Measurements from ENCODE around the gene CLIC5. TPM values are rescaled to one million over a fixed set of nuclear protein-coding genes. Genes with fewer than 3 reads are reported as not detected.

CLIC5 gene
- total and polyA plus RNA-seq, 9 donors = 8.5 to 15.4 (median 14.2) TPM

DNA sequence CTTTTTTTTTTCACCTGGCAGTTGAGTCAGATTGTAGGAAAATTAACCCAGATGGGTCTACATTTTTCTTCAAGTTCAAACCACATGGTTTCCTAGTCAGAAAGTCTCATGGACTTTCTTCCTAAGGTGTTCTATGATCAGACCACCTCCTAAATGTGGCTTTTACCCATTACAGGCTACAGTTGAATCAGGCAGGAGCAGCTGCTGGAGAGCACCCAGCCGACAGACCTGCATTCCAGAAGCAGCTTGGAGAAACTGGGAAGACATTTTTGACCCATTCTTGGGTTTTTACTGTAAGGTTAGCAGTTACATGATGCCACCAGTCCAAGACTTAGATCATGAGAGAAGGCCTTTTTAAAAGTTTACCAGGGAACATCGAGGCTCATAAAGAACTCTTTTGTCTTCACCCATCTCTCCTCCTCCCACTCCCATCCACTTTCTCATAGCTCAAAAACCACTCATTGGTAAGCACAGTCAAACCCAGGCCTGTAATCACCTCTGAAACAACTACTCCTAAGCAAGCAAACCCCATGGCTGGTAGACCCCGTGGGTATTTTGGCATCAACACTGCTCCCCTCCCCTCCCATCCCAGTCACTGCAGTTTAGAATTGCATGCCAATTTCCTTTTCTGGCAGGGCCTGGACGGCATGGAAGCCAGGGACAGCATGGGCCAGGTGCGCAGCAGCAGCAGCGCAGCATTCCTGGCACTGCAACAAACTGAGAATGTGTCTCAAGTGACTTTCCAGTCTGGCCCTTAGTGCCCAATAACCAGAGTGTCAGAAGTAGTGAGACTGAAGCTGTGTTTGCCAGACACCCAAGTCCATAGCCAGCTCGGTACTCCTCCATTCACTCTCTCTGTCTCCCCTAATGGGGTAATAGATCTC lies 113.7 kb downstream of the CLIC5 start:
- Histone ChIP-seq H3K27me3 (ENCODE audit: control insufficient read depth, insufficient read depth, low read length) (no peaks in the 10 kb centered on the region), H3K27ac (ENCODE audit: low read length) (no peak overlapping the region), H3K4me1 (ENCODE audit: control insufficient read depth, insufficient read depth, low read length) (peaks cover 16% of the 10 kb centered on the region), H3K36me3 (ENCODE audit: control insufficient read depth, insufficient read depth, low read length) (no peaks in the 10 kb centered on the region), H3K9me3 (replicated peaks; ENCODE audit: control insufficient read depth, low read depth, low read length) (no peaks in the 10 kb centered on the region), H3K4me3 (ENCODE audit: low read length) (no peak overlapping the region)
- 53% methylated on average over 3 of the region's 7 CpGs for WGBS (ENCODE audit: insufficient coverage)
- DNase-seq = peak; percentile 30

DNA sequence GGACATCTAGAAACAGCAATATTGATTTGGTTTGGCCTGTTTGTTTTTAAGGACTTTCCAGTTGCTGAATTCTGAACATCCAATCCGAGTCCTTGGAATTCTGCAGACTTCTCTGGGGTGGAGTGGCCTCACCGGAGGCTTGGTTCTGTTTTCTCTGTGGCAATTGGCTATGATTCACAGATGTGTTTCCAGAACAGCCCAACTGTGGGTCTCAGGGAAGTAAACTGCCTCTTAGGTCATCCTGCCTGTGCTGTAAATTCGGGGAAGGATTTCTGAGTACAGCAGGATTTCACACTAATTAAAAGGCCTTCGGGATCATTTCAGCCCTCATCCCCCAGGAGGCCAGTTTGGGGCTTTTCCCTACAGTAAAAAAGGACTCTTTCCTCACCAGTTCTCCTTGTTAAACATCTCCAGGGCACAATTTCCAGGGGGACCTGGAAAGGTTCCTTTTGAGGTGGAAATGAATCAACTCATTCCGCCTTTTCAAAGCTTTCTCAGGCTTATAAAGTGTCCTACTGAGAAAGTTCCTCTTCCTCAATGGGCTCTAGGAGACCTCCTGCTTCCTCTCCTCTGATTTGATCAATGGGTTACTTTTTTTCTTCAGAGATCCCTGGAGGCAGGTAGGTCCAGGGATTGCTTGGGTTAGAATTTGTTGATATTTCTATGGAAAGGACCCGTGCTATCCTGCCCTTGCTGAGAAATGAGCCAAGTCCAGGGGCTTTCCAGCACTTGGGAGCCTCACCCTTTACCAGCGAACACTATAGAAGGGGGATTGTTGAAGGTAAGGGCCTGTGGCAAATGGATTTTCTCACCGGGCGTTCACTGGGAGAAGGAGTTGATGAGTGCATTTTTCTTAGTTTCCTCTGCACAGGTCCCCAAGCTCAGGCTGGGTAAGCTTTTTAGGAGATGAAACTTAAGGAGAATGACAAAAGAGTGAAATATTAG lies 114.6 kb downstream of the CLIC5 start:
- H3K4me1 ChIP-seq (ENCODE audit: control insufficient read depth, insufficient read depth, low read length) = peaks cover 16% of the 10 kb centered on the region
- H3K4me3 ChIP-seq (ENCODE audit: low read length) = no peak overlapping the region
- H3K9me3 ChIP-seq (replicated peaks; ENCODE audit: control insufficient read depth, low read depth, low read length) = no peaks in the 10 kb centered on the region
- 34% methylated on average over 3 of the region's 9 CpGs for WGBS (ENCODE audit: insufficient coverage)
- peak; percentile 64 for DNase-seq
- no peaks in the 10 kb centered on the region for H3K27me3 ChIP-seq (ENCODE audit: control insufficient read depth, insufficient read depth, low read length)
- H3K36me3 ChIP-seq (ENCODE audit: control insufficient read depth, insufficient read depth, low read length) = no peaks in the 10 kb centered on the region
- no peak overlapping the region for H3K27ac ChIP-seq (ENCODE audit: low read length)

DNA sequence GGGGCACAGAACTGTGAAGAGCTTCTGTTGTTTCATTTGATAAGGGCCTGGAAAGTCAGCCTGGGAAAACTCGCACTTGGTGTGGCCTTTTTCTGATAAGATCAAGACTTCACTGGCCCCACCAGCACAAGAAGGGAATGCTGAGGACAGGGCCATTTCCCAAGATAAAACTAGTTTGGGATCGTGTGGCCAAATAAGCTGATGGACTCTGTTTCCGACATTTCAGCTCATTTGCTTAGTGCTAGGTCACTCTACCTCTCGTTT lies 116.0 kb downstream of the CLIC5 start:
- H3K36me3 ChIP-seq (ENCODE audit: control insufficient read depth, insufficient read depth, low read length) = no peaks in the 10 kb centered on the region
- H3K4me1 ChIP-seq (ENCODE audit: control insufficient read depth, insufficient read depth, low read length) = peaks cover 16% of the 10 kb centered on the region

DNA sequence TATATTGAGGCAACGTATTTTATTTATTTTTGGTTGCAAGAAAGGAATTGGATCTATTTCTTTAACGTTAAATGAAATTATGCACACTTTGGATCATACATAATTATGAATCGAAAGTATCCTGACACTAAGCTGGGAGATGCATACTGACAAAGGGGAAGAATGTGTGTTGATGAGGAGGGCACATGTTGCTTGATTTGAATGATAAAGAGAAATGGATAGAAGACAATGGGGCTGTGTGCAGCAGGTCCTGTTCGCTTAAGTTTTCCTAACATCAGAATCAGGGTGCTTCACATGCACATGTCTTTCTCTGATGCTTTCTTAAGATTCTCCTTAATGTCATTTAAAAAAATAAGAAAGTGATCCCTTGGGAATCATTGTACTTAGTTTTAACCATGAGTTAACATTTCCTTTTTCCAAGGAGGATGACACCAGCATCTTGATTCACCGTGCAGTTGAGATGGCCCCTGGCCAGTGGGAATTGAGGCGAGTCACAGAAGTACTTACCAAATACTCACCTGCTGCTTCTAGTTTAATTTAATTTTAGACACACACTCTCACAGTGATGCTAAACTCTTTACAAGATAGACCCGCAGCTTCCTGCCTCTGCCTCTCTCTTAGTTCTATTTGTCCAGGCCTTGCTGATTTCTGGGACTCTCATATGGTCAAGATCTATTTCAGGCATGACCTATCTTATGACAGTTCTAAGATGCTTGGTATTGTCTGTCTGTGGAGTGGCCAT lies 116.5 kb downstream of the CLIC5 start:
- no peak overlapping the region for H3K27ac ChIP-seq (ENCODE audit: low read length)
- H3K36me3 ChIP-seq (ENCODE audit: control insufficient read depth, insufficient read depth, low read length) = no peaks in the 10 kb centered on the region
- H3K4me3 ChIP-seq (ENCODE audit: low read length) = no peak overlapping the region
- H3K4me1 ChIP-seq (ENCODE audit: control insufficient read depth, insufficient read depth, low read length) = peaks cover 16% of the 10 kb centered on the region
- H3K9me3 ChIP-seq (replicated peaks; ENCODE audit: control insufficient read depth, low read depth, low read length) = no peaks in the 10 kb centered on the region
- H3K27me3 ChIP-seq (ENCODE audit: control insufficient read depth, insufficient read depth, low read length) = no peaks in the 10 kb centered on the region
- WGBS (ENCODE audit: insufficient coverage) = 29% methylated on average over 2 of the region's 7 CpGs
- DNase-seq = no peak

More for the DNA sequence above, 116.0 kb downstream of the CLIC5 start:
- DNase-seq = no peak
- Histone ChIP-seq H3K9me3 (replicated peaks; ENCODE audit: control insufficient read depth, low read depth, low read length) (no peaks in the 10 kb centered on the region), H3K4me3 (ENCODE audit: low read length) (no peak overlapping the region), H3K27me3 (ENCODE audit: control insufficient read depth, insufficient read depth, low read length) (no peaks in the 10 kb centered on the region), H3K27ac (ENCODE audit: low read length) (no peak overlapping the region)
- WGBS (ENCODE audit: insufficient coverage) = 97% methylated on average over 3 of the region's 4 CpGs

DNA sequence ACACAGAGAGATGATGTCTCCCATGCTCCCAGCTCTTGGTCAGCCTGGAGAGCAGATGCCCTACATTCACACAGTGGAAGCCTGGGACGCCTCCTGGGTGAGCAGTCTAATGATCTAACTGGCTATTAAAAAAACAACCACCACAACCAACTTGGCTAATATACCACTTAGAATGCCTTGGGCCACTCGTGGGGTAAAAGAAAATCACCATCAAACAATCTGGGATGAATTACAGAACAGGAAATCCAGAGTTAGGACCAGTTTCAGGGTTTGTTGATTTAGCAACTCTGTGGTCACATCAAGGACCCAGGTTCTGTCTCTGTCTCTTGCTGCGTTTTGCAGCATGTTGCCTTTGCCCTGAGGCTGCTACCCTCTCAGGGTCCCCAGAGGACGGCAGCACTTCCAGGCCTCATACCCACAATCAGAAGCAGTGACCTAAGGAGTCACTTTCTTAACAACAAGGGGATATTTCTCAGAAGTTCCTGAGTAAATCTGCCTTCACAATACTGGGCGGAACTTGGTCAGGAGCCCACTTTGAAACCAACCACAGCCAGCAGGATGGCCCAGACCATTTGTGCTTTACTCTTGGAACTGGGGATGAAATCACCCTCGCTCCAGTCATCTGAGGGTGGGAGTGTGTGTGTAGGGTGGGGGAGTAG lies 118.7 kb downstream of the CLIC5 start:
- Histone ChIP-seq H3K4me3 (ENCODE audit: low read length) (no peak overlapping the region), H3K36me3 (ENCODE audit: control insufficient read depth, insufficient read depth, low read length) (no peaks in the 10 kb centered on the region), H3K4me1 (ENCODE audit: control insufficient read depth, insufficient read depth, low read length) (peaks cover 12% of the 10 kb centered on the region), H3K27ac (ENCODE audit: low read length) (no peak overlapping the region), H3K27me3 (ENCODE audit: control insufficient read depth, insufficient read depth, low read length) (no peaks in the 10 kb centered on the region), H3K9me3 (replicated peaks; ENCODE audit: control insufficient read depth, low read depth, low read length) (no peaks in the 10 kb centered on the region)
- DNase-seq = no peak
- WGBS (ENCODE audit: insufficient coverage) = 21% methylated on average over 2 of the region's 6 CpGs

DNA sequence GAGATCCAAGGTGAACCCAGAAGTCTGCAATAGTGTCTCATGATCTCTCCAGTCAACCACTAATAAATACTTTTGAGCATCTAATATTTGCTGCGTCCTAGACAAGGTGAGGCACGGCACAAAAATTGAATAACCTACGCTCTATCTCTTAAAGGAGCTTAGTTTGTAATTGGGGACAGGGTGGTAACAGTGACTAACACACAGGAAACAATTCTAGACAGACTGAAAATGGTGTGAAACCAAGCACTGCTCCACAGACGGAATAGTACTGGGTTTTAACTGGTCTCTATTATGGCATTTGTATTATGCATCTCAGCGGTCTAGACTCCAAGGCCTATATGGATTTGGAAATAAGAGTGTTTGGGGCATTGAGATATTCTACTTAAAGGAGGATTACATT lies 120.1 kb downstream of the CLIC5 start:
- Histone ChIP-seq H3K27me3 (ENCODE audit: control insufficient read depth, insufficient read depth, low read length) (no peaks in the 10 kb centered on the region), H3K36me3 (ENCODE audit: control insufficient read depth, insufficient read depth, low read length) (no peaks in the 10 kb centered on the region), H3K4me3 (ENCODE audit: low read length) (no peak overlapping the region), H3K4me1 (ENCODE audit: control insufficient read depth, insufficient read depth, low read length) (no peaks in the 10 kb centered on the region), H3K27ac (ENCODE audit: low read length) (no peak overlapping the region), H3K9me3 (replicated peaks; ENCODE audit: control insufficient read depth, low read depth, low read length) (no peaks in the 10 kb centered on the region)
- no peak for DNase-seq
- no CpG with 5 or more reads among the region's 5 CpGs for WGBS (ENCODE audit: insufficient coverage)

DNA sequence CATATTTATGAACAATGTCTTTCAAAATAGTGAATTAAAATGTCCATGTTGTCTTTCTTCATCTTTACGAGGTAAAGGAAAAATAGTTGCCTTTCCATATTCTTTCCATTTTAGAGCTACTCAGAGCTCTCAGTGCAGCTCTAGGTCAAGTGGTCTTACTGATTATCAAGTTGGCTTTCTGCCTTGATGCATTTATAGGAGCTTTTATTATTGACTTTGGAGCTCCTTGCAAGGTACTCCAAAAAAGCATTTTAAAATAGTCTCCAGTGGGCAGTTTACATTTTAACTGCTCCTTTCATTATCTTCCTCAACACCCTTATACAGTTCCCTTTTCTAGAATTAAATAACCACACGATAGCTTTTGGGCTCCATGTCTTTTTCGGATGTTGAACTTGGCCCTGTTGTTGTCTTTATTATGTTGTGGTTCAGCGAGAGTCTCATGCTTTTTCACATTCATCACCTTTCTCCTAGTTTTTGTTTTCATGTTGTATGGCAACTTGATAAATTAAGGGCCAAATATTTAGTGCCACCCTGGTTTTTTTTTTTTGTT lies 122.9 kb downstream of the CLIC5 start:
- Histone ChIP-seq H3K9me3 (replicated peaks; ENCODE audit: control insufficient read depth, low read depth, low read length) (no peaks in the 10 kb centered on the region), H3K36me3 (ENCODE audit: control insufficient read depth, insufficient read depth, low read length) (no peaks in the 10 kb centered on the region), H3K27ac (ENCODE audit: low read length) (no peak overlapping the region), H3K4me3 (ENCODE audit: low read length) (no peak overlapping the region), H3K27me3 (ENCODE audit: control insufficient read depth, insufficient read depth, low read length) (no peaks in the 10 kb centered on the region), H3K4me1 (ENCODE audit: control insufficient read depth, insufficient read depth, low read length) (no peaks in the 10 kb centered on the region)
- DNase-seq = no peak
- WGBS (ENCODE audit: insufficient coverage) = no CpG with 5 or more reads among the region's 4 CpGs

DNA sequence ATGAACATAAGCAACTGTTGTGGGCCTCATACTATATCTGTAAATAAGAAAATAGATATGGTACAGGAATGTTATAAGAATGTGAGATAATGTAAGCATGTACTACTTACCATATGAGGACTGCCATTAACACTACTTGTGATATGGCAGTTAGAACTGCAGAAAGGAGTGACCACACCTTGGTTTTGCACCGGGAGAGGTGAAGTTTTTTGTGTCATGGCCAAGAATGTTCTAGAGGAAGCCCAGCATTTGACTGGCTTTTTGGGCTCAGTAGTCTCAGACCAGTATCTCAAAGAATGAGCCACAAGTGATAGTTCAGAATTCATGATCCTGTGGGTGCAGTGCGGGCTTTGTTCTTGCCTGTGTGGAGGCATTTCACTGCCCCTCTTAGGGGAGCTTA lies 123.5 kb downstream of the CLIC5 start:
- no peaks in the 10 kb centered on the region for H3K9me3 ChIP-seq (replicated peaks; ENCODE audit: control insufficient read depth, low read depth, low read length)
- DNase-seq = no peak
- H3K36me3 ChIP-seq (ENCODE audit: control insufficient read depth, insufficient read depth, low read length) = no peaks in the 10 kb centered on the region
- 86% methylated on average over 1 of the region's 2 CpGs for WGBS (ENCODE audit: insufficient coverage)
- no peak overlapping the region for H3K4me3 ChIP-seq (ENCODE audit: low read length)
- H3K4me1 ChIP-seq (ENCODE audit: control insufficient read depth, insufficient read depth, low read length) = no peaks in the 10 kb centered on the region
- no peak overlapping the region for H3K27ac ChIP-seq (ENCODE audit: low read length)
- no peaks in the 10 kb centered on the region for H3K27me3 ChIP-seq (ENCODE audit: control insufficient read depth, insufficient read depth, low read length)

DNA sequence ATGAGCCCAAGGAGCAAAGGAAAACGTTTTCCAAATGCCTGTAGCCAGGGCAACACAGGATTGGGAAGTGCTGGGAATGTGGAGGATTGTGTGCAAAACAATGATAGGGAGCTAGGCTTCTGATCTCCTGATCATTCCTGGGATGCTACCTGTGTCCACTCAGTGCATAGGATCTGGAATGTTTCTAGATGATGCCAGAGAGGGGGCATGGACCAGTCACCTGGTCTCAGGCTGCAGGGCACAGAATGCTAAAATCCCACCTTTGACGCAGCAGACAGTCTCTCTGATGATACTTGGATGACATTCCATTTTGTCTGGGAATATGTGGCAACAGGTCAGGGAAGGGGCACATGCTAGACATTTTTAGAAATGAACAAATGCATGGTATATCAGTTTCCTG lies 128.9 kb downstream of the CLIC5 start:
- WGBS (ENCODE audit: insufficient coverage) = 20% methylated on average over 1 of the region's 2 CpGs
- DNase-seq = no peak
- H3K27ac ChIP-seq (ENCODE audit: low read length) = no peak overlapping the region
- no peaks in the 10 kb centered on the region for H3K27me3 ChIP-seq (ENCODE audit: control insufficient read depth, insufficient read depth, low read length)
- no peak overlapping the region for H3K4me3 ChIP-seq (ENCODE audit: low read length)
- no peaks in the 10 kb centered on the region for H3K36me3 ChIP-seq (ENCODE audit: control insufficient read depth, insufficient read depth, low read length)
- H3K4me1 ChIP-seq (ENCODE audit: control insufficient read depth, insufficient read depth, low read length) = no peaks in the 10 kb centered on the region
- H3K9me3 ChIP-seq (replicated peaks; ENCODE audit: control insufficient read depth, low read depth, low read length) = no peaks in the 10 kb centered on the region

All from muscle of leg (tissue), 11 donors.